NCI-H2196 (cell line): ENCODE measurements around the gene REV3L.
"Not testable (repeated sequence)": the region's sequence is repeated elsewhere in the genome, so short reads cannot be mapped to it uniquely, and the experiment has no call there.

Experiments used
- DNase-seq: peaks from one replicate; lab custom pipeline; 2025; ENCODE audit not compliant: unreplicated experiment; lab: John Stamatoyannopoulos, UW

The REV3L gene, protein sequence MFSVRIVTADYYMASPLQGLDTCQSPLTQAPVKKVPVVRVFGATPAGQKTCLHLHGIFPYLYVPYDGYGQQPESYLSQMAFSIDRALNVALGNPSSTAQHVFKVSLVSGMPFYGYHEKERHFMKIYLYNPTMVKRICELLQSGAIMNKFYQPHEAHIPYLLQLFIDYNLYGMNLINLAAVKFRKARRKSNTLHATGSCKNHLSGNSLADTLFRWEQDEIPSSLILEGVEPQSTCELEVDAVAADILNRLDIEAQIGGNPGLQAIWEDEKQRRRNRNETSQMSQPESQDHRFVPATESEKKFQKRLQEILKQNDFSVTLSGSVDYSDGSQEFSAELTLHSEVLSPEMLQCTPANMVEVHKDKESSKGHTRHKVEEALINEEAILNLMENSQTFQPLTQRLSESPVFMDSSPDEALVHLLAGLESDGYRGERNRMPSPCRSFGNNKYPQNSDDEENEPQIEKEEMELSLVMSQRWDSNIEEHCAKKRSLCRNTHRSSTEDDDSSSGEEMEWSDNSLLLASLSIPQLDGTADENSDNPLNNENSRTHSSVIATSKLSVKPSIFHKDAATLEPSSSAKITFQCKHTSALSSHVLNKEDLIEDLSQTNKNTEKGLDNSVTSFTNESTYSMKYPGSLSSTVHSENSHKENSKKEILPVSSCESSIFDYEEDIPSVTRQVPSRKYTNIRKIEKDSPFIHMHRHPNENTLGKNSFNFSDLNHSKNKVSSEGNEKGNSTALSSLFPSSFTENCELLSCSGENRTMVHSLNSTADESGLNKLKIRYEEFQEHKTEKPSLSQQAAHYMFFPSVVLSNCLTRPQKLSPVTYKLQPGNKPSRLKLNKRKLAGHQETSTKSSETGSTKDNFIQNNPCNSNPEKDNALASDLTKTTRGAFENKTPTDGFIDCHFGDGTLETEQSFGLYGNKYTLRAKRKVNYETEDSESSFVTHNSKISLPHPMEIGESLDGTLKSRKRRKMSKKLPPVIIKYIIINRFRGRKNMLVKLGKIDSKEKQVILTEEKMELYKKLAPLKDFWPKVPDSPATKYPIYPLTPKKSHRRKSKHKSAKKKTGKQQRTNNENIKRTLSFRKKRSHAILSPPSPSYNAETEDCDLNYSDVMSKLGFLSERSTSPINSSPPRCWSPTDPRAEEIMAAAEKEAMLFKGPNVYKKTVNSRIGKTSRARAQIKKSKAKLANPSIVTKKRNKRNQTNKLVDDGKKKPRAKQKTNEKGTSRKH (N-terminal part only)

DNA sequence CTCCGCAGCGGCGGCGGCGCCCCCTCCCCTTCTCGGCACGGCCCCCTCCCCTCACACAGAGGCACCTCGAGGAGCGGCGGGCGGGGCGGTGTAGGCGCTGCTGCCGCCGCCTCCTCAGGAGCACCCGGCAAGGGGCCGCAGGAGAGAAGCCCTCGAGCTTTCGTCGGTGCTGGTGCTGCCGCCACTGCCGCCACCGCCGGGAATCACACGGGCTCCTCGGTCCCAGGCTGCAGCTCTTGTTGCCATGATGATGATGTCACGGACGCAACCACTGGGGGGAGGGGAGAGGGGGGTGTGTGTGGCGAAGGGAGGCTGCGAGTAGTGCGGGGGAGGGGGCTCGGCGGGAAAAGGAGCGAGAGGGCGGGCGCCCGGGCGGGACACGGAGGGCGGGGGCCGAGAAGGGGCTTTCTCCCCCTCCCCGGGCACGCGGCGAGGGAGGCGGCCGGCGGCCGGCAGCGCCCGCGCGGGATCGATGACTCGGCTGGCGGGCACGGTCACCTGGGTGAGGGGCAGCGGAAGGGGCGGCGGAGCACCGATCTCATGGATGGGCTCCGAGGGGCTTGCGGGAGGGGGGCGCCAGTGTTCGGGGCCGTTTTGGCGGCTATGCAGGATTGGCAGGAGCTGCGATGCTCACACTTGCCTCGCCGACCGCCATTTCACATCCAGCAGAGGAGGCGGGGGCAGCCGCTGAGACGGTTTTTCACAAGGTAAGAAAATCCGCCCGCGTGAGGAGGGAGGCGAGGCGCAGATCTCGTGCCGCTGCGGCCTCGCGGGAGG is at the start of gene REV3L:
Gene REV3L, minus strand, starts transcription at position 260 of the 777 bp plus-strand sequence. CDS start 330 bp downstream, outside the sequence.
- DNase-seq = peak; percentile 91

DNA sequence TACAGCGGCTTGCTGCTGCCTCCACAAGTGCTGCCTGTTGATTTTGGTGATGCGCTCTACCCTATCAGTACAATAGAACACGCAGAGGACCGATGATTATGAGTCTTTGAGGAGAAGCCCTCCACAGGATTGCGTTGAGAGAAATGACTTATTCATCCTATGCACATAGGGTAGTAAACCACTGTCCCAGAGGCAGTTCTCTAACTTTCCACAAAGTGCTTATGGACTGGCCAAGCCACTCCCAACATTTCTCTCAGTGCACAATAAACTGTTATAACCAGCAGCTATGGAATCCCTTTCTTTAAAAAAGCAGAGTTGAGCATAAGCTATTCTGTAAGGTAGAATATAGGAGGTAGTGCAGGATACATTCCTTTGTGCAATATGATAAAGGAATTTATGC is 48.2 kb upstream of the REV3L start:
- no peak for DNase-seq

DNA sequence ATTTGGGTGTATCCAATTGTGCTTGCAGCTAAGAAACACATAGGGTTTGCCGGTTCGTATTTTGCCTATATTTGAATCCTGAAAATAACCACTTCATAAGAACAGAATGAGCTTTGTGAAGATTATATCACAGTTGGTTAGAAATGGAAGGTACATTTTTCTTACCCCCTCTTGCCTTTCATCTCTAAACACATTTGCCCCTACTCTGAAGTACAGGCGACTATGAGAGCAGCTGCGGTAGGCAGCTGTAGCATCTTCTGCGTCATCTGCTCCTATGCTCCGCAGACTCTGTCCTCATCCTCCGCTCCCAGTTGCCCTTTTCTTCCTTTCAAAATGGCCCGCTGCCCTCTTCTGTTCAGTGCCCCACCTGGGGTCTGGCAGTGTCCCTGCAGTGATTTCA is 47.6 kb upstream of the REV3L start:
- DNase-seq = no peak

DNA sequence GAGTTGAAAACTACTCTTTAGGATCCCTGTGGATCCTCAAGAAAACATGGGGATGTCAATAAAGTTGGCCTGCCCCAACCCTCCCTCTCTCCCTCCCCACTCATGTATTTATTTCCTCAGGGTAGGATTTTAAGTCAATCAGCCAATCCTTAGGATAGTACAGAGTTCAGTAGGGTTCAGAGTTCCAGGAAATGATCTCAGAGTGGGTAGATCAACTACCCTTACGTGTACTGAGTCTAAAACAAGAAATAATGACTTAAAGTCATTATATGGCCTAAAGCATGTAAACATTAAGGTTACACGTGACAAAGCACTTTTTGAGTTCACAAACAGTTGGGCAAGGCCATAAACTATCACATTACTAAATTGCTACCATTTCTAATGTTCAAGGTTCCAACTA is 47.2 kb upstream of the REV3L start:
- DNase-seq = no peak

DNA sequence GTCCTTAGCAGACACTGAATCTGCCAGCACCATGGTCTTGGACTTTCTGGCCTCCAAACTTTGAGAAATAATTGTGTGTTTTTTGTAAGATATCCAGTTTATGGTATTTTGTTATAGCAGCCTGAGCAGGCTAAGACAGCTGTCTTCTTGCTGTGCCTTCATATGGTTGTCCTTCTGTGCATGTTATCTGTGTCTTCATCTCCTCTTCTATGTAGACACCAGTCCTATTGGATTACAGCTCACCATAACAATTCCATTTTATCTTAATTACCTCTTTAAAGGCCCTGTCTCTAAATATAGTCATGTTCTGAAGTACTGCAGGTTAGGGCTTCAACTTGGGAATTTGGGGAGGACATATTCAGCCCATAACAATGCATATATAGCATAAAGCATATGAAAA is 44.3 kb upstream of the REV3L start:
- DNase-seq = no peak

DNA sequence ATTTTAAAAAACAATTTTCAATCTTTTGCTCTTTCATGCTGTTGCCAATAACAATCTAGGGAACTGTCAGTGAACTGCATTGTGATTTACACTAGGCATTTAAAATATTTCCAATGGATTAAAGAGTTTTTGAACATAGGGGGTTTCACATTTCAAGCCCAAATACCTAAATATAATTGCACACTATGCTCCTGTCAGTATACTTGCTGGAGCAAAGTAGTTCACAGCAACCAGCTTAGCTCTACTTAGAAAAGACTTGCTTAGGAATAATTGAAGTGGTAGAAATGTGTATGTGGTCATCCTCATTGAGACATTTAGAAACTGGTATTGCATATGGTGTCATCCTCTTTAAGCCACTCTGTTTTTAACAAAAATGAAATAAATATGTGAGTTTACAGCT is 41.7 kb upstream of the REV3L start:
- no peak for DNase-seq

DNA sequence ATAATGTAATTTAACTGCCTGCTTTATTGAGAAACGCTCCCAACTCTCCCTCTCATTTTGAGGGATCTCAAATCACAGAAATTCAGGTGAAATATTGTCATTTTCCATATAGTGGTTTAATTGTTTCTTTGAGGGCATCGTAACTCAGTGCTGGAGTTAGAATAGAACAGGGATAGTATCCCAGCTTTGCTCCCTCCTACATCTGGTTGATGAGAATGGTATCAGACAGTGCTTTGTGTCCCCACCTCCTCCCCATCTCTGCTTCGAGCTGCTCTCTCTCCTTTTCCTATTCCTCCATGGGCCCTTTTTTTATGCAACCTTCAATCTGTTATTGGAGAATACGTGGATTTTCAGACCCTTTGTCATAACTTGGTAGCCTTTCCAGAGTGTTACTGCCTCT is 41.2 kb upstream of the REV3L start:
- no peak for DNase-seq

DNA sequence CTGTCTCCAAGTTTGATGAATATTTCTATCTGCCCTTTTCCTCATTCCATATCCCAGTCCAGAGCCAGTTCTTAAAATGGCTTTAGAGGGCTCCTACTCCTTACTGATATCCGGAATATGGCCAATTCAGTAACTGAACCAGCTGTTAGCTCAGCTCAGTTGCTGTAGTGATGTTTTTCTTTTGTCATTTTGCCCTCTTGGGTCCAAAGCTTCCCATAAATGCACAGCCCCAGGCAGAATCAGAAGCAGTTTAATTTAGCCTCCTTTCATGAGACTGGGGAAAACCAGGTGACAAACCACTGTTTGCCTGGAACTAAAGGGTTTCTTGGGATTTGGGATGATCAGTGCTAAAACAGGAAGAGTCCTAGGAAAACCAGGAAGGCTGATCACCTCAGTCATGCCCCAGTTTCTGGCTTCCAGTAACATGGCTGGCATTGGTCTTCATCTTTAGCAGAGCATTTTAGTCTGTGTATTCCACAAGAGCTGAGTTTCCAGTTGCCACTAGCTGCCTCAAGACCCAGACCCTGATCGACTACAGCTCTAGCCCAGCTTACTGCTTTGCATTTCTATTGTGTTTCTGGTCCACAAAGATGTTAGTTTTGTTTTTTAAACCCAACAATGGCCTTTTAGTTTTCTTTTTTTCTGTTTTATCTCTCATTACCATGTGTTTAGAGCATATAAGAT is 40.6 kb upstream of the REV3L start:
- DNase-seq = no peak

DNA sequence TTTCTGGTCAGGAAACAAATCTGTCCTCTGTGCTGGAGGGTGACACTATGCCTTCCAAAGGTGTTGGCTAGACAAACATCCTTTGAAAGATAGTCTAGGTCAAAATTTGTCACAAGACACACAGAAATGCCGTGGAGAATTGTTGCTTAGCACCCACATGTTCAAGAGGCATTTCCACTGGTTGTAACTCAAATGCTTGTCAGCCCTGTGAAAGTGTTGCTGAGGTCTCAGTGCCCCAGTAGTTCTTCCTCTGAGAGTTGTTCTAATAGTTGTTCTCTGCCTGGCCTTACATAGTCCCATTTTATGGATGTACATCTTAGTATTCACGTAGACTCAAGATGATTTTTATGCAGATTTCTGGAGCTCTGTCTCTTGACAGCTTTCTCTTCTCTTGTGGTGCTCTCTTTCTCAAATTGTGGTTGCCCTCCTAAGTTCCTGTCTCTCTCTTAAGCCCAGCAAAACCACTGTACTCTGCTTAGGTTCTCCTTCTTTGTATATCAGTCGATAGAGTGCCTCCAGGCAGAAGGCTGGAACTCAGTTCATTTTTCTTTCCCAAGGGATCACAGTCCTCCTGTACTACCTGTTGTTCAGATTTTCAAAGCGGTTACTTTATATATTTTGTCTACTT is 39.5 kb upstream of the REV3L start:
- DNase-seq = no peak

DNA sequence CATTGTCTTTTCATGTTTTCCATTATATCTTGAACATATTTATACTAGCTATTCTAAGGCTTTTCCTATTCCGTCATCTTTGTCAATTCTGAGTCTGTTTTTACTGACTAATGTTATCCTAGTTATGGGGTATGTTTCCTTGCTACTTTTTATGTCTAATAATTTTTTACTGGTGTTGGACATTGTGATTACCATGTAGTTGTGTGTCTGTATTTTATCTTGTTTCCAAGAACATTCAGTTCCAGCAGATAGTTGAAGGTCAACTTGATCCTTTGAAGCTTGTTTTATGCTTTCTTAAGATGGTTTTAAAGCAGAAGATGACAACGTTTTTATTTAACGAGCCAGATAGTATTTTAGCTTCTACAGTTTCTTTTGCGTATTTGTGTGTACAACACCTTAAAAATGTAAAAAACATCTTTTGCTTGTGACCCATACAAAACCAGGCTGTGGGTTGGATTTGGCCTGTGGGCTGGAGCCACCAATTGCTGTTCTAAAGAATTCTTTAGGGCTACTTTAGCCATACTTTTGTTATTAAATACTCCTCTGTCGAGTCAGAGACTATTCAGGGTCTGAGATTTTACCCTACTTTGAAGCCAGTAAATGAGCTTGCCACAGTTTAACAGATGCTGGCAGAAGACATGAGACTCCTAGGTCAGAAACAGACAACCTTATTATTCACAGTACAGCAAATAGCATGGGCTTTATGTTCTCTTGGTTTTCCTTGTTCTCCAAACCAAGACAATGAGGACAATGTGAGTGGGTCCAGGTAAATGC is 38.7 kb upstream of the REV3L start:
- DNase-seq = no peak

DNA sequence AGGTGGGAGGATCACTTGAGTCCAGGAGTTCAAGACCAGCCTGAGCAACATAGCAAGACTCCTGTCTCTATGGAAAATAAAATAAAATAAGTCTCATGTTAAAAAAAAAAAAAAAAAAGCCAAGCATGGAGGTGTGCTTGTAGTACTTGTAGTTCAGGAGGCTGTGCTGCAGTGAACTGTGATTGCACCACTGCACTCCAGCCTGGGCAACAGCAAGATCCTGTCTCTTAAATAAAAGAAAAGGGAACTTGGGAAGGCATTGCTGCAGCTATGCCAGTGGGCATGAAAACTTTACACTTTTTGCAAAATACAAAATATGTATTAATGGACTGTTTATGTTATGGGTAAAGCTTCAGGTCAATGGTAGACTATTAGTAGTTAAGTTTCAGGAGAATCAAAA is 37.5 kb upstream of the REV3L start:
- DNase-seq = no peak

DNA sequence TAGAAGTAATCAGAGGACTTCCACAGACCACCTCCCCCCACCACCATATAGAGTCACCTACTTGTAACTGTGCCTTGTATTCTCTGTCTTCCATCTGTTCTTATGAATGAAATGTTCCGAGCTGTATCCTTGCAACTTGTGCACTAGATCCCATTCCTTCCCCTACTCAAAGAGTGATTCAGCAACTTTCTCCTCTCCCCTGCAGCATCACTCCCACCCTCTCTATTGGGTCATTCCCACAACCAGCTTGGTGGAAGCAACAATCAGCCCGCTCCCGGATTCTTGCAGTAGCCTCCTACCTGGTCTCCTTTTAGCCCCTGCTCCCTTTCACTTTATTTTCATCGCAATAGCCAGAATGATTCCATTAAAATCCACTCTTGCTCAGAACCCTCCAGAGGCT is 34.9 kb upstream of the REV3L start:
- DNase-seq = no peak

DNA sequence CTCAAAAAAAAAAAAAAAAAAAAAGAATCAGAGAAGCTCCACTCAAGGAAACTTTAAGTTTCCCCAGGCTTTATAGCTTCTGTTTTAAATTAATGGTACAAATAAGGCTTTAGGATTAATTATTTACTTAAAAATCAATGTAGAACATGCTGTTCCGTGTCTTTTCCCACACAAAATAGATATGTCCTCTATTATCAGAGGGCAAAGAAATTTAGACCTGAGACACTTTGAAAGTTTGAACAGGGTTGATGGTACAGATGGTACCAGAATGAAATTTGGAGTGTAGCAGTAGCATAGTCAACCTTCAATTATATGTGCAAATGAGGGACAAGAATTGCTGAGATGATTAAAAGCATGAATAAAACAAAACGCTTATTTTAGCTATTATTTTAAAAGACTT is 32.2 kb upstream of the REV3L start:
- DNase-seq = no peak

DNA sequence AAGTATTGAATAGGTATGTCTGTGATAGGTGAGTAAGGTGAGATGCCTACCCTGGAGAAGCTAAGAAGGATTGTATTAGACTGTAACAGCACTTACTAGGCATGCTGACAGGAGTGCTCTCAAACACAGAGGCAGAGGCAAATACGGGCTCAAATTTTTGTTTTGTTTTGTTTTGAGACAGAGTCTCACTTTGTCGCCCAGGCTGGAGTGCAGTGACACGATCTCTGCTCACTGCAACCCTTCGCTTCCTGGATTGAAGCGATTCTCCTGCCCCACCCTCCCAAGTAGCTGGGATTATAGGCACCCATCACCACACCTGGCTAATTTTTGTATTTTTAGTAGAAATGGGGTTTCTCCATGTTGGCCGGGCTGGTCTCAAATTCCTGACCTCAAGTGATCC is 31.5 kb upstream of the REV3L start:
- not testable (repeated sequence) for DNase-seq

DNA sequence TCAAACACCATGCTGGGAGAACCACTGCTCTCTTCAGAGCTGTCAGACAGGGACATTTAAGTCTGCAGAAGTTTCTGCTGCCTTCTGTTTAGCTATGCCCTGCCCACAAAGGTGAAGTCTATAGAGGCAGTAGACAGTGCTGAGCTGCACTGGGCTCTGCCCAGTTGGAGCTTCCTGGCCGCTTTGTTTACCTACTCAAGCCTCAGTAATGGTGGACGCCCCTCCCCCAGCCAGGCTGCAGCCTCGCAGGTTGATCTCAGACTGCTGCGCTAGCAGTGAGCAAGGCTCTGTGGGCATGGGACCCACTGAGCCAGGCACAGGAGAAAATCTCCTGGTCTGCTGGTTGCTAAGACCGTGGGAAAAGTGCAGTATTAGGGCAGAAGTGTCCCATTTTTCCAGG is 24.2 kb upstream of the REV3L start:
- not testable (repeated sequence) for DNase-seq

DNA sequence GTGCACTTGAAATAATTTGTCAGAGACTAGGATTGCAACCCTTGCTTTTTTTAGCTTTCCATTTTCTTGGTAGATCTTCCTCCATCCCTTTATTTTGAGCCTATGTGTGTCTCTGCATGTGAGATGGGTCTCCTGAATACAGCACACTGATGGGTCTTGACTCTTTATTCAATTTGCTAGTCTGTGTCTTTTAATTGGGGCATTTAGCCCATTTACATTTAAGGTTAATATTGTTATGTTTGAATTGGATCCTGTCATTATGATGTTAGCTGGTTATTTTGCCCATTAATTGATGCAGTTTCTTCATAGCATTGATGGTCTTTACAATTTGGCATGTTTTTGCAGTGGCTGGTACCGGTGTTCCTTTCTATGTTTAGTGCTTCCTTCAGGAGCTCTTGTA is 22.5 kb upstream of the REV3L start:
- DNase-seq = not testable (repeated sequence)

DNA sequence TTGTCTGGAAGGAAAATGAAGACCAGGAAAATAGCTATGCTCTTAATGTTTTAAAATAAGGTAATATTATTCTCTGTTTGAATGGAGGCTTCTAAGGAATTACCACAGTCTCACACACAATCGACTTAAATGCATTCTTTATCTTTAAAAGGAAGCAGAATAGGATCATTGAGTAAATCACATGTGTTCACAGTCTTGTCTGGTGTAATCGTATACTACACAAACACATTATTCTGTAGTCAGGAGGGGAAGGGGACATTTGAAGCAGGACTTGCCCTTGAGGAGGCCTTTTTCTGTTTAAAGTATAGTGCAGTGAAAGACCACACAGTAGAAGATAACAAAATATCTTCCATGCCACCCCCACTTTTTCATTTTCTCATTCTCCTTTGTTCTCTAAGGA is 20.6 kb upstream of the REV3L start:
- peak; percentile 43 for DNase-seq

DNA sequence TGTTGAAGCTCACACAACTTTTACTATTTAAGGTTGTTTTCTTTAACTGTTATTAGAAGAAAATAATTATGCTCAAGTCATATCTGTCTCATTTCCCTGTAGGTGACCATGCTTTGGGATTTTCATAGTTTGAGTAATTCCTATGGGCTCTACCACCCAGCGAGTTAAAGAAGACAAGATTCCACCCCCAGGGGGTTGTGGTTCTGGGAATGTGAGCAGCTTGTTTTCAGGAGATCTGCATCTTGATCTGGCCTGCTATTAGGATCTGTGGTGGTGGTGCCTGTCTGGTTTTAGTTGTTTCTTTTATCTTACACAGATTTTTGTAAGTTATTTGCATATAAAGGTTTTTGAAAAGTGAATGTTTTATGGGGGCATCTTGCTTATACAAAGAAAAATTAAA is 20.2 kb upstream of the REV3L start:
- no peak for DNase-seq

DNA sequence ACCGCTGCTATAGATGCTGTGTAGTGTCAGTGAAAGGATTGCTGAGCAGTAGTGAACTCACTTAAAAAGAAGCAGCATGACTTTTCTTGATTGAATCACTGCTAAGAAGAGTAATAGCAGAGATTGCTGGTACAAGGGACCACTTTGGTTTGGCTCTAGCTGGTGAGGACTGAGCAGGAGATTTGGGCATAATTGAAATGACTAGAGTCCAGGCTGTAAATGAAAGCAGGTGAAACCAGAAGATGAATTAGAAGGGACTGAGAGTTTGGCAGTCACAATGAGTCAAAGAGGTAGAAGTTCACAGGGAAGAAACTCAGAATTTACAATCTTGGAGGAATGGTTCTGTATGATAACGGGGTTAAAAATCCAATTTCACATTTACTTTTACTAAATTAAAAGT is 19.1 kb upstream of the REV3L start:
- DNase-seq = no peak
